HEK293 (cell line): ENCODE measurements around the gene FLNA.

Experiments
- GLIS2 ChIP-seq: fragments of 450-650 bp; formaldehyde crosslinking; IDR thresholded peaks from 2 replicates; pipeline ENCODE4 v1.5.1; 2016; ENCODE audit warnings: missing biosample characterization, missing genetic modification characterization
- ZBTB21 ChIP-seq: fragments of 450-650 bp; formaldehyde crosslinking; IDR thresholded peaks from 2 replicates; pipeline ENCODE4 v1.5.1; 2017; ENCODE audit warnings: missing biosample characterization, missing genetic modification characterization
- ZBTB7A ChIP-seq: fragments of 450-650 bp; formaldehyde crosslinking; IDR thresholded peaks from 2 replicates; pipeline ENCODE4 v1.5.1; 2016; ENCODE audit warnings: low read depth, missing biosample characterization, missing genetic modification characterization
- ZNF24 ChIP-seq: fragments of 450-650 bp; formaldehyde crosslinking; IDR thresholded peaks from 2 replicates; pipeline ENCODE4 v1.5.1; 2016; ENCODE audit warnings: missing biosample characterization, missing genetic modification characterization
- ZNF274 ChIP-seq, 2 experiments: fragments of 200-500 bp in 1 of 2; fragments of 450-650 bp in 1 of 2; sonication (Bioruptor generic) in 1 of 2; formaldehyde crosslinking in 1 of 2; IDR thresholded peaks; 2 replicates each; pipeline versions ENCODE4 v1.5.1 to v1.6.1; 2014 to 2016; ENCODE audit warnings: borderline replicate concordance in 1 of 2, inconsistent platforms in 1 of 2, low read length in 1 of 2, missing biosample characterization in 1 of 2, missing genetic modification characterization in 1 of 2
- ZNF548 ChIP-seq: fragments of 450-650 bp; formaldehyde crosslinking; IDR thresholded peaks from 2 replicates; pipeline ENCODE4 v1.5.1; 2016; ENCODE audit warnings: missing biosample characterization, missing genetic modification characterization
- ZNF596 ChIP-seq: fragments of 450-650 bp; IDR thresholded peaks from 2 replicates; pipeline ENCODE4 v1.5.0; 2018; ENCODE audit warnings: missing biosample characterization, mild to moderate bottlenecking, missing genetic modification characterization, moderate library complexity
- ZNF837 ChIP-seq: fragments of 450-650 bp; formaldehyde crosslinking; IDR thresholded peaks from 2 replicates; pipeline ENCODE4 v1.5.1; 2016; ENCODE audit warnings: missing biosample characterization, missing genetic modification characterization
- TF ChIP-seq, protein P1 (sequence below): fragments of 450-650 bp; formaldehyde crosslinking; IDR thresholded peaks from 2 replicates; pipeline ENCODE4 v1.5.1; 2016; ENCODE audit warnings: missing biosample characterization, missing genetic modification characterization, low read depth
- TF ChIP-seq, protein P2 (sequence below): fragments of 450-650 bp; formaldehyde crosslinking; IDR thresholded peaks from 2 replicates; pipeline ENCODE4 v1.5.1; 2016; ENCODE audit warnings: missing biosample characterization, missing genetic modification characterization

DNA sequence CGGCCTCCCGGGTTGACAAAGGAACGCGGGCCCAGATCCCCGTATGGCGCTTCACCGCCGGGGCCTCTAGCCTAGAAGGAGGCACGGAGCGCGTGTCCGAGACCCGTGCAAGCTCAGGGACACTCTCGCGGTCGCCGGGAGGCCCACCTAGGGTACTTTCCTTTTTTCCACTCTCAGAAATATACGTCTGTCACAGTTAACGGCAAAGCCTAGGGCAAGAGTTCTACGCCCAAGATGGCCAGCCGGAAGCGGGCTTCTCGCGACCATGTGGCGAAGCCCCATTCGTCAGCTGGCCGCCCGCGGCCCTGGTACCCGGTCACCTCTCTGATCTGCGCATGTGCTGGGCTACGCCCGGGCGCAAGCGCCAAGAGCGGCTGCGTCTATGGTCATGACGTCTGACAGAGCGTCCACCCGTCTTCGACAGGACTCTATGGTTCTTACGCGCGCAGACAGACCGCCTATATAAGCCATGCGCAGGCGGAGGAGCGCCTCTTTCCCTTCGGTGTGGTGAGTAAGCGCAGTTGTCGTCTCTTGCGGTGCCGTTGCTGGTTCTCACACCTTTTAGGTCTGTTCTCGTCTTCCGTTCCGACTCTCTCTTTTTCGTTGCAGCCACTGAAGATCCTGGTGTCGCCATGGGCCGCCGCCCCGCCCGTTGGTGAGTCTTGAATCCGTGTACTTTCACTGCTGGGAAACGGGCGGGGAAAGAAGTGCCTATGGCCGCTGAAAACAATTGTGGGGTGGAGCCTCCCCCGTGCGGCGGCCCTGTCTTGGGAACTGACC lies 23.6 kb upstream of the FLNA start, which contains the start of gene RPL10:
- TF ChIP-seq ZBTB21 (tag by site-specific recombination): peak; percentile 68
- no peak for TF ChIP-seq ZNF24 (tag by site-specific recombination)
- TF ChIP-seq ZNF596 (tag by site-specific recombination): no peak
- no peak for TF ChIP-seq ZNF548 (tag by site-specific recombination)
- TF ChIP-seq, protein P1, sequence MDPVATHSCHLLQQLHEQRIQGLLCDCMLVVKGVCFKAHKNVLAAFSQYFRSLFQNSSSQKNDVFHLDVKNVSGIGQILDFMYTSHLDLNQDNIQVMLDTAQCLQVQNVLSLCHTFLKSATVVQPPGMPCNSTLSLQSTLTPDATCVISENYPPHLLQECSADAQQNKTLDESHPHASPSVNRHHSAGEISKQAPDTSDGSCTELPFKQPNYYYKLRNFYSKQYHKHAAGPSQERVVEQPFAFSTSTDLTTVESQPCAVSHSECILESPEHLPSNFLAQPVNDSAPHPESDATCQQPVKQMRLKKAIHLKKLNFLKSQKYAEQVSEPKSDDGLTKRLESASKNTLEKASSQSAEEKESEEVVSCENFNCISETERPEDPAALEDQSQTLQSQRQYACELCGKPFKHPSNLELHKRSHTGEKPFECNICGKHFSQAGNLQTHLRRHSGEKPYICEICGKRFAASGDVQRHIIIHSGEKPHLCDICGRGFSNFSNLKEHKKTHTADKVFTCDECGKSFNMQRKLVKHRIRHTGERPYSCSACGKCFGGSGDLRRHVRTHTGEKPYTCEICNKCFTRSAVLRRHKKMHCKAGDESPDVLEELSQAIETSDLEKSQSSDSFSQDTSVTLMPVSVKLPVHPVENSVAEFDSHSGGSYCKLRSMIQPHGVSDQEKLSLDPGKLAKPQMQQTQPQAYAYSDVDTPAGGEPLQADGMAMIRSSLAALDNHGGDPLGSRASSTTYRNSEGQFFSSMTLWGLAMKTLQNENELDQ (tag by site-specific recombination): no peak
- TF ChIP-seq, protein P2, sequence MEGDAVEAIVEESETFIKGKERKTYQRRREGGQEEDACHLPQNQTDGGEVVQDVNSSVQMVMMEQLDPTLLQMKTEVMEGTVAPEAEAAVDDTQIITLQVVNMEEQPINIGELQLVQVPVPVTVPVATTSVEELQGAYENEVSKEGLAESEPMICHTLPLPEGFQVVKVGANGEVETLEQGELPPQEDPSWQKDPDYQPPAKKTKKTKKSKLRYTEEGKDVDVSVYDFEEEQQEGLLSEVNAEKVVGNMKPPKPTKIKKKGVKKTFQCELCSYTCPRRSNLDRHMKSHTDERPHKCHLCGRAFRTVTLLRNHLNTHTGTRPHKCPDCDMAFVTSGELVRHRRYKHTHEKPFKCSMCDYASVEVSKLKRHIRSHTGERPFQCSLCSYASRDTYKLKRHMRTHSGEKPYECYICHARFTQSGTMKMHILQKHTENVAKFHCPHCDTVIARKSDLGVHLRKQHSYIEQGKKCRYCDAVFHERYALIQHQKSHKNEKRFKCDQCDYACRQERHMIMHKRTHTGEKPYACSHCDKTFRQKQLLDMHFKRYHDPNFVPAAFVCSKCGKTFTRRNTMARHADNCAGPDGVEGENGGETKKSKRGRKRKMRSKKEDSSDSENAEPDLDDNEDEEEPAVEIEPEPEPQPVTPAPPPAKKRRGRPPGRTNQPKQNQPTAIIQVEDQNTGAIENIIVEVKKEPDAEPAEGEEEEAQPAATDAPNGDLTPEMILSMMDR (tag by site-specific recombination): no peak
- peak; percentile 78; the same call in 1 of the 2 replicates for TF ChIP-seq ZNF837
- TF ChIP-seq ZBTB7A (tag by site-specific recombination): no peak
- no peak for TF ChIP-seq ZNF274 (IDR thresholded peaks at IDR 0.05; ENCODE audit: low read length)
- TF ChIP-seq ZNF274 (tag by site-specific recombination; IDR thresholded peaks at IDR 0.05; ENCODE audit: borderline replicate concordance): no peak
- TF ChIP-seq GLIS2 (tag by site-specific recombination): no peak
